Lung (tissue), 12 donors: ENCODE data around the gene CCT5. TPM values are rescaled to one million over a fixed set of nuclear protein-coding genes. Genes with fewer than 3 reads are reported as not detected.

ENCODE experiments used
- ATAC-seq: fragments of 200-7000 bp; cut with Tn5 transposase; one replicate; pipeline ENCODE4 v1.9.1; 2020; ENCODE audit warnings: moderate number of reproducible peaks; ENCODE audit not compliant: insufficient read depth, low FRiP score
- DNase-seq, 3 donors: peaks; one replicate each; pipeline ENCODE4 v3.0.0-alpha.2; 2013 to 2017
- H3K27ac ChIP-seq, 2 donors: one replicate each; pipeline ENCODE4 v1.5.1; 2013; ENCODE audit warnings: mild to moderate bottlenecking in 2 of 2, moderate library complexity in 2 of 2, control low read depth in 1 of 2, inconsistent platforms in 1 of 2, low read depth in 1 of 2, low read length in 1 of 2
- H3K27me3 ChIP-seq, 3 donors: one replicate each; pipeline ENCODE4 v1.5.1; 2013; ENCODE audit warnings: low read length in 2 of 3; ENCODE audit not compliant: control insufficient read depth in 3 of 3, insufficient read depth in 3 of 3
- H3K36me3 ChIP-seq, 4 donors: one replicate each; pipeline ENCODE4 v1.5.1; 2013; ENCODE audit warnings: low read length in 4 of 4, mild to moderate bottlenecking in 1 of 4, moderate library complexity in 1 of 4; ENCODE audit not compliant: control insufficient read depth in 4 of 4, insufficient read depth in 4 of 4
- H3K4me1 ChIP-seq, 5 donors: one replicate each; pipeline ENCODE4 v1.5.1; 2013; ENCODE audit warnings: low read length in 5 of 5, mild to moderate bottlenecking in 2 of 5, moderate library complexity in 1 of 5; ENCODE audit not compliant: control insufficient read depth in 5 of 5, insufficient read depth in 5 of 5
- H3K4me3 ChIP-seq: one replicate; pipeline ENCODE4 v1.5.1; 2013; ENCODE audit warnings: mild to moderate bottlenecking, control low read depth, moderate library complexity
- H3K9ac ChIP-seq, 2 donors: one replicate each; pipeline ENCODE4 v1.5.1; 2013; ENCODE audit warnings: low read length in 2 of 2, control low read depth in 1 of 2; ENCODE audit not compliant: insufficient read depth in 1 of 2
- H3K9me3 ChIP-seq, 4 donors: one replicate each; pipeline ENCODE4 v1.5.1; 2013; ENCODE audit warnings: low read length in 3 of 4, mild to moderate bottlenecking in 1 of 4, moderate library complexity in 1 of 4; ENCODE audit not compliant: control insufficient read depth in 4 of 4, insufficient read depth in 3 of 4
- WGBS, 2 donors: extraction: QIAGEN DNeasy Blood & Tissue Kit; methylation state at CpG; one replicate each; pipeline ENCODE4 v1.1.7; 2013; 5-methylcytosine and 5-hydroxymethylcytosine counted together
- polyA plus RNA-seq, 2 donors: library from polyadenylated mRNA; stranded (reverse); fragments of 200-250 nt; gene quantifications; one replicate each; pipeline ENCODE4 v1.2.1, GENCODE V29; 2013
- total RNA-seq, 2 donors: library from RNA; depleted of rRNA in 1 of 2; stranded (reverse); fragments of >200 nt in 1 of 2; gene quantifications; one replicate each; pipeline ENCODE4 v1.2.1, GENCODE V29; 2014 to 2021
- TF ChIP-seq, protein P1 (sequence below): IDR thresholded peaks from 2 replicates; pipeline ENCODE4 v1.5.1; 2012; ENCODE audit warnings: mild to moderate bottlenecking; ENCODE audit errors: control extremely low read depth, extremely low read depth
- donor health status: control.
- donor health status: control.
- donor health status: Bipolar disorder and iron deficiency.
- donor health status: healthy.
- donor health status: DM: yes; HTN: yes; CAD: no.

The CCT5 gene
- total and polyA plus RNA-seq, 4 donors, result 127 to 257 (median 155) TPM

DNA sequence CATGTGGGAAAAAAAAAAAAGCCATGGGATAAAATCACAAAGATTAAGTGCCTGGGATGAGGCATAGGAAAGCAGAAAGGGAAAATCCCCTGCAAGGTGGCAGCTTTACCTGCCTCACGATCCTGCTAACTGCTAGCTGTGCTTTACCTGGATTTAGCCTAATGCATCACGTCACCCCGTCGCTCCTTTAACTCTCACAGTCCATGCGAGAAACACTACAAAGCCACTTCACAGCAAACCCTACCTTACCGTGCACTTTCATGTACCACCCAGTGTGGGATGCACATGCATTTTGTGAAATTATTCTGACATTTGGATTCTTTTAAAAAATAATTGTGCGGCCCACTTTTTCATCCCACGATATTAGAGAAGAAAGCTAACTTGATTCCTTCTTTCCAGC is 31.4 kb upstream of the CCT5 start:
- Histone ChIP-seq H3K4me1 (peaks cover 0 to 2% (median 0%) of the 10 kb centered on the region in 5 donors), H3K27ac (no peak overlapping the region), H3K4me3 (no peak overlapping the region), H3K9me3 (no peaks in the 10 kb centered on the region), H3K9ac (no peak overlapping the region), H3K27me3 (no peaks in the 10 kb centered on the region), H3K36me3 (no peaks in the 10 kb centered on the region)
- WGBS, 2 donors, result 87 to 91% methylated on average over 8 of the region's 8 CpGs
- TF ChIP-seq, protein P1, sequence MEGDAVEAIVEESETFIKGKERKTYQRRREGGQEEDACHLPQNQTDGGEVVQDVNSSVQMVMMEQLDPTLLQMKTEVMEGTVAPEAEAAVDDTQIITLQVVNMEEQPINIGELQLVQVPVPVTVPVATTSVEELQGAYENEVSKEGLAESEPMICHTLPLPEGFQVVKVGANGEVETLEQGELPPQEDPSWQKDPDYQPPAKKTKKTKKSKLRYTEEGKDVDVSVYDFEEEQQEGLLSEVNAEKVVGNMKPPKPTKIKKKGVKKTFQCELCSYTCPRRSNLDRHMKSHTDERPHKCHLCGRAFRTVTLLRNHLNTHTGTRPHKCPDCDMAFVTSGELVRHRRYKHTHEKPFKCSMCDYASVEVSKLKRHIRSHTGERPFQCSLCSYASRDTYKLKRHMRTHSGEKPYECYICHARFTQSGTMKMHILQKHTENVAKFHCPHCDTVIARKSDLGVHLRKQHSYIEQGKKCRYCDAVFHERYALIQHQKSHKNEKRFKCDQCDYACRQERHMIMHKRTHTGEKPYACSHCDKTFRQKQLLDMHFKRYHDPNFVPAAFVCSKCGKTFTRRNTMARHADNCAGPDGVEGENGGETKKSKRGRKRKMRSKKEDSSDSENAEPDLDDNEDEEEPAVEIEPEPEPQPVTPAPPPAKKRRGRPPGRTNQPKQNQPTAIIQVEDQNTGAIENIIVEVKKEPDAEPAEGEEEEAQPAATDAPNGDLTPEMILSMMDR, result no peak
- DNase-seq (no peak), ATAC-seq (no peak)

DNA sequence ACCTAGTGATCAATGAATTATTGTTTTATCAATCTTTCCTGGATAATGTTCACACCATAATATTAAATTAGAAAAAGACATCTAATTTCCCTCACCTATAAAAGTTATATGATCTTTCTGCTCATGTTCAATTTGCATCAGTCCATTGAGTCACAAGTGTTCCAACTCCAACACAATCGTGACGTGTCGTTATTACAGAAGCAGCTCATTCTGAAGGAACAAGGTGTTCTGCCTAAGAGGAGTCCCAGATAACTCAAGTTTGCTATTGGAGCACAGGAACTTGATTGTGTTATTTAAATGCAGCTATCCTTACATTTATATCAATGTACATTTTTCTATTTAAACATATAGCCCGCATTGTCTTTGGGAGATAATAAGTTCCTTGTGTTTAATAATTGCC is 31.0 kb upstream of the CCT5 start:
- no peak overlapping the region for H3K27ac ChIP-seq
- no peaks in the 10 kb centered on the region for H3K36me3 ChIP-seq
- H3K27me3 ChIP-seq, result no peaks in the 10 kb centered on the region
- peaks cover 0 to 2% (median 0%) of the 10 kb centered on the region in 5 donors for H3K4me1 ChIP-seq
- TF ChIP-seq, protein P1, result no peak
- ATAC-seq (no peak), DNase-seq (no peak)
- H3K4me3 ChIP-seq, result no peak overlapping the region
- no peak overlapping the region for H3K9ac ChIP-seq
- H3K9me3 ChIP-seq, result no peaks in the 10 kb centered on the region
- 87 to 94% methylated on average over 4 of the region's 4 CpGs for WGBS, 2 donors

DNA sequence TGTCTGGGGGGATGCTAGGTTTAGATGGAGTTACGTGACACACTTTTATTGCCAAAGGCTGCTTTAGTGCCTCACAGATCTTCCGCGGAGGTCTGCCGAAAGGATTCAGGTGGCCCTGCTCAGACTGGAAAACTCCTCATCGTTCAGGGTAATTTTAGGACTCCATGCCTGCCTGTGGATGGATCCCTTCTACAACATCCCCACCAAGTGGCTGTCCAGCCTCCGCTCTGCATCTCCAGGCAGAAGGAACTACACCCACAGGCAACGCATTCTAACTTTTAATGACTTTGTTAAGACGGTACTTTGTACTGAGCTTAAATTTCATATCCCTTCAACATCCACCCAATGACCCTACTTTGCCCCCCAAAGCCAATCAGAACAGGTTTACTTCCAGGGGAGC is 29.8 kb upstream of the CCT5 start:
- Histone ChIP-seq H3K4me3 (no peak overlapping the region), H3K4me1 (peaks cover 0 to 2% (median 0%) of the 10 kb centered on the region in 5 donors), H3K36me3 (no peaks in the 10 kb centered on the region), H3K9me3 (peaks cover 0 to 2% (median 0%) of the 10 kb centered on the region in 4 donors), H3K27ac (no peak overlapping the region), H3K9ac (no peak overlapping the region), H3K27me3 (no peaks in the 10 kb centered on the region)
- DNase-seq (peak in 1 of 3 donors; percentile 14), ATAC-seq (no peak)
- 90 to 91% methylated on average over 8 of the region's 8 CpGs for WGBS, 2 donors
- TF ChIP-seq, protein P1, result no peak

DNA sequence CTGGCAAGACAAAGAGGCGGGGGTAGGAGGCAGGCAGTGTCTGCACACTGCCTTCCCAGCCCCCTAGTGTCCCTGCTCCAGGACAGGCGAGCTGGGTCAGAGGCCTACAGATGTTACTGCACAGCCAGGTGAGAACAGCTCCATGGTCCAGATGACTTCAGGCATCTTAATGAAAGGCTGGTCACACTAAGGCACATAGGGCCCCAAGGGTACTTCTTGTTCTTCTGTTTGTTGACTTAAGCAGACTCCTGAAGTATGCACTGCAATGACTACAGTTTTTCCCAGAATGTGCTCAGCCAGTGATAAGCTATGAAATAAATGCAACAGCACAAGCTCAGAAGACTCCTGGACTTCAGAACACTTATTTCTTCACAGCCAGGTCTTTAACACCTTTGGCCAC is 27.8 kb upstream of the CCT5 start:
- Histone ChIP-seq H3K4me3 (no peak overlapping the region), H3K4me1 (no peaks in the 10 kb centered on the region), H3K9me3 (peaks cover 0 to 4% (median 0%) of the 10 kb centered on the region in 4 donors), H3K9ac (no peak overlapping the region), H3K27ac (no peak overlapping the region), H3K27me3 (no peaks in the 10 kb centered on the region), H3K36me3 (peaks cover 0 to 1% (median 0%) of the 10 kb centered on the region in 4 donors)
- ATAC-seq, result peak; percentile 72
- peak in 1 of 3 donors; percentile 46 for DNase-seq
- WGBS, 2 donors, result 90 to 93% methylated on average over 2 of the region's 2 CpGs
- TF ChIP-seq, protein P1, result no peak
